Coronary artery (tissue), 2 donors: Measurements from ENCODE around the gene ZNF106.

Experiments used
- DNase-seq: peaks from one replicate; pipeline ENCODE4 v3.0.0-alpha.2; 2017; ENCODE audit warnings: low spot score
- H3K27ac ChIP-seq, 2 donors: fragments of 200-600 bp; sonication (generic); one replicate each; pipeline ENCODE4 v1.5.1; 2016 to 2019
- H3K4me3 ChIP-seq: fragments of 200-600 bp; sonication (generic); 2 replicates; pipeline ENCODE4 v1.5.1; 2016; ENCODE audit warnings: mild to moderate bottlenecking, moderate library complexity
- CTCF ChIP-seq: fragments of 200-600 bp; sonication (generic); IDR thresholded peaks from one replicate; pipeline ENCODE4 v1.5.1; 2019; ENCODE audit warnings: antibody characterized with exemption

ZNF106 gene

GRCh38 chr15:42387603-42388002, 103.3 kb downstream of the ZNF106 start:
- no peak for TF ChIP-seq CTCF
- DNase-seq: no peak
- Histone ChIP-seq H3K27ac (no peak overlapping the region), H3K4me3 (no peak overlapping the region)

GRCh38 chr15:42385980-42386700, 104.8 kb downstream of the ZNF106 start:
- no peak for DNase-seq
- no peak overlapping the region for H3K4me3 ChIP-seq
- no peak overlapping the region for H3K27ac ChIP-seq
- no peak for TF ChIP-seq CTCF

- DNase-seq: no peak
- H3K4me3 ChIP-seq: no peak overlapping the region
- no peak for TF ChIP-seq CTCF
- no peak overlapping the region for H3K27ac ChIP-seq
These were observed 105.5 kb downstream of the ZNF106 start for GRCh38 chr15:42385206-42385979.

GRCh38 chr15:42384597-42384996, 106.3 kb downstream of the ZNF106 start:
- TF ChIP-seq CTCF: no peak
- no peak overlapping the region for H3K27ac ChIP-seq

GRCh38 chr15:42378011-42378410, 112.9 kb downstream of the ZNF106 start:
- no peak overlapping the region for H3K4me3 ChIP-seq
- no peak for DNase-seq

More at GRCh38 chr15:42384597-42384996, 106.3 kb downstream of the ZNF106 start:
- DNase-seq: no peak
- no peak overlapping the region for H3K4me3 ChIP-seq

GRCh38 chr15:42375941-42376340, 115.0 kb downstream of the ZNF106 start:
- TF ChIP-seq CTCF: no peak

More at GRCh38 chr15:42378011-42378410, 112.9 kb downstream of the ZNF106 start:
- no peak overlapping the region for H3K27ac ChIP-seq
- no peak for TF ChIP-seq CTCF

GRCh38 chr15:42375252-42375651, 115.7 kb downstream of the ZNF106 start:
- no peak overlapping the region for H3K4me3 ChIP-seq
- no peak for DNase-seq
- no peak overlapping the region for H3K27ac ChIP-seq
- TF ChIP-seq CTCF: no peak

More at GRCh38 chr15:42375941-42376340, 115.0 kb downstream of the ZNF106 start:
- no peak for DNase-seq
- Histone ChIP-seq H3K27ac (no peak overlapping the region), H3K4me3 (no peak overlapping the region)
